Ovary (tissue), 9 donors: ENCODE results near the gene ZNF326. TPM values are rescaled to one million over a fixed set of nuclear protein-coding genes. Genes with fewer than 3 reads are reported as not detected.
A peak's percentile ranks its signal among the peaks of the same experiment; 100 is the strongest.

ENCODE experiments used
- DNase-seq, 5 donors: peaks; one replicate each; pipeline ENCODE4 v3.0.0-alpha.2; 2019 to 2020
- H3K27ac ChIP-seq, 2 donors: fragments of 200-600 bp; one replicate each; pipeline versions ENCODE4 v1.5.1 to v1.8.0; 2019 to 2022
- H3K27me3 ChIP-seq: fragments of 200-600 bp; one replicate; pipeline ENCODE4 v1.8.0; 2022
- H3K36me3 ChIP-seq: fragments of 200-600 bp; sonication (generic); one replicate; pipeline ENCODE4 v1.5.1; 2019
- H3K4me1 ChIP-seq: one replicate; pipeline ENCODE4 v1.8.1; 2013; ENCODE audit warnings: mild to moderate bottlenecking, moderate library complexity; ENCODE audit not compliant: insufficient read depth
- H3K4me3 ChIP-seq: fragments of 200-600 bp; sonication (generic); one replicate; pipeline ENCODE4 v1.5.1; 2017
- H3K9me3 ChIP-seq, 2 donors: fragments of 200-600 bp in 1 of 2; sonication (generic) in 1 of 2; one replicate each; pipeline versions ENCODE4 v1.5.1 to v1.8.1; 2013 to 2019; ENCODE audit warnings: mild to moderate bottlenecking in 1 of 2, moderate library complexity in 1 of 2
- CTCF ChIP-seq, 3 donors: fragments of 450-650 bp in 2 of 3; fragments of 200-600 bp in 1 of 3; IDR thresholded peaks; one replicate each; pipeline versions ENCODE4 v1.5.1 to v1.8.0; 2016 to 2022; ENCODE audit warnings: antibody characterized with exemption in 3 of 3, mild to moderate bottlenecking in 1 of 3
- EP300 ChIP-seq: sonication (generic); formaldehyde crosslinking; IDR thresholded peaks from one replicate; pipeline ENCODE4 v1.6.1; 2017; ENCODE audit warnings: antibody characterized with exemption
- POLR2A ChIP-seq: fragments of 450-650 bp; IDR thresholded peaks from one replicate; pipeline ENCODE4 v1.6.1; 2017; ENCODE audit warnings: antibody characterized with exemption, mild to moderate bottlenecking, moderate library complexity
- WGBS, 3 donors: extraction: QIAGEN DNeasy Blood & Tissue Kit in 1 of 3; methylation state at CpG; one replicate each; pipeline versions ENCODE4 v1.1.5 to v1.1.7; 2013 to 2017; 5-methylcytosine and 5-hydroxymethylcytosine counted together
- intact Hi-C, 4 donors: fragments of 100-400 bp; cut with DNase I; formaldehyde crosslinking; loops; one replicate each; pipeline versions ENCODE4 v1.11.0 to v1.15.1; 2022 to 2023
- polyA plus RNA-seq, 2 donors: library from polyadenylated mRNA; stranded (reverse); fragments of 200-250 nt in 1 of 2; fragments of 350-450 nt in 1 of 2; fragmentation: Illumina TruSeq in 1 of 2; extraction: RNeasy Lipid Tissue Mini Kit (QIAGEN cat#74804) in 1 of 2; gene quantifications; one replicate each; pipeline ENCODE4 v1.2.3, GENCODE V29; 2013 to 2014
- total RNA-seq, 7 donors: library from RNA; depleted of rRNA in 2 of 7; stranded (reverse); fragments of >200 nt in 2 of 7; fragmentation: NEBNext Ultra II Directional in 3 of 7; extraction: Animal tissue kit (Norgen Biotek cat#: 25700) in 3 of 7; gene quantifications; one replicate each; pipeline versions ENCODE4 v1.1.0 to v1.2.4, GENCODE V29; 2016 to 2023
- donor health status: DM: no; HTN: no; CAD: no; lungs with moderate emphysema.
- donor health status: DM: no; HTN: no; CAD: no.
- donor health status: Bipolar disorder and iron deficiency.
- donor health status: DM: yes; HTN: yes; CAD: no.
- donor health status: DM: no; HTN: no; CAD: no.
- donor health status: DM: yes; HTN: yes; CAD: no.

Gene ZNF326
- total and polyA plus RNA-seq, 9 donors = 10.9 to 24.7 (median 21.8) TPM

DNA sequence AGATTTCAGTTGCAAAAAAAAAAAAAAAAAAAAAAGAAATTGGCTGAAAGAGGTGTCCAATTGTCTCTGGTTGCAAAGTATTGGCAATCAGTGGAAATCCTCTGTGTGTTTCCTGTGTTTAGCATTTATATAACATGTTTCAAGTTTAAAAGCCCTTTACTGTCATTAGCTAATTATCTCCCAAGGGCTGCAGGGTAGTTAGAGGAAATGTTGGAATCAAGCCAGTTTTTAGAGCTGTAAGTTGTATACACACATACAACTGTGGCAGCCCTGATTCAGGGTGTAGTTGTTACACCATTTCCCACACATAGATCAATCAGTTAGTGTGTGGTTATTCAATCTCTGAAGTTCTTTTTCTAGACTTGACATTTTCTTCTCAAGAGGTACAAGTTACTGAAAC lies 8.9 kb upstream of the ZNF326 start:
- no peaks in the 10 kb centered on the region for H3K36me3 ChIP-seq
- no peak overlapping the region for H3K27ac ChIP-seq
- DNase-seq = no peak
- H3K27me3 ChIP-seq = no peaks in the 10 kb centered on the region
- H3K4me1 ChIP-seq = peaks cover 2% of the 10 kb centered on the region
- intact Hi-C loops = loop anchor here (2.0 to 5.0 kb wide), 3 partner anchors 179 to 184 kb away; no protein-coding TSS in a partner anchor
- no peak for TF ChIP-seq POLR2A
- TF ChIP-seq CTCF (IDR thresholded peaks at IDR 0.05) = no peak
- TF ChIP-seq EP300 = no peak
- H3K4me3 ChIP-seq = no peak overlapping the region
- no peaks in the 10 kb centered on the region for H3K9me3 ChIP-seq

DNA sequence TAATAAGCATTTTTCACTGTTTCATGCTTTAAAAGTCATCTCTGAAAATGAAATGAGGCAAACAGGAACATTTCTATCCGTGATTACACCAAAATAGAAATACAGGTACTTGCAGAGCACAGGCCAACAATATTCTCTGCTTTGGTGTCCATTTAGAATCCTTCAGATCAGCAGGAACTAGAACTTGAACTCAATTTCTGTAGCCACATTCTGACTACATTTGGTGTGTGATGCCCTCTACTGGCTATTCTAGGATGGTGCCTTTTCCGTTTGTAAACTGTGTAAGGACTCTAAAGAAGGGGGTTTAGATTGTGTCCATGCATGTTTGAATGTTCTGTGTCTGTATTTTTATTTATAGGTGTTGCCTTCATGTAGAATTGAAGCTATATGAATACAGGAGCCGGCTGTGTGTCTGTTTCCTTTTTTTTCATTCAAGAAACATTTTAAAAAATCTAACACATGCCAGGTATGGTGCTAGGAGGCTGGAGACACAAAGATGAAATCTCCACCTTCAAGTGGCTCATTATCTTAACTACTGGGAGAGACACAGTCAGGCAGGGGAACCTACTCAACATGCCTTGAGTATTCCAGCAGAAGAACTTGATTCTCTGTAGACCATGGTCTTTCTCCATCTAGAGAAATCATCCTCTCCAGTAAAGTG lies 7.6 kb upstream of the ZNF326 start:
- Histone ChIP-seq H3K27me3 (no peaks in the 10 kb centered on the region), H3K4me3 (no peak overlapping the region), H3K9me3 (no peaks in the 10 kb centered on the region), H3K4me1 (peaks cover 2% of the 10 kb centered on the region), H3K36me3 (no peaks in the 10 kb centered on the region), H3K27ac (no peak overlapping the region)
- WGBS, 3 donors = 0 to 1% (median 0%) methylated on average over 3 of the region's 3 CpGs
- DNase-seq = peak in 2 of 5 donors; percentile 18 to 59
- TF ChIP-seq CTCF (IDR thresholded peaks at IDR 0.05) (peak; percentile 53 to 80 (median 74)), POLR2A (no peak), EP300 (no peak)
- intact Hi-C loops = loop anchor here (2.0 to 5.0 kb wide), 3 partner anchors 180 to 185 kb away; no protein-coding TSS in a partner anchor

- intact Hi-C loops = loop anchor here in 2 of 4 donors (5.0 kb wide), 2 partner anchors 182 to 187 kb away; no protein-coding TSS in a partner anchor
- TF ChIP-seq POLR2A (no peak), EP300 (no peak), CTCF (IDR thresholded peaks at IDR 0.05) (no peak)
- 91 to 93% (median 92%) methylated on average over 23 of the region's 23 CpGs for WGBS, 3 donors
These were observed 5.8 kb upstream of the ZNF326 start for GRCh38 chr1:89989099-89989498.

DNA sequence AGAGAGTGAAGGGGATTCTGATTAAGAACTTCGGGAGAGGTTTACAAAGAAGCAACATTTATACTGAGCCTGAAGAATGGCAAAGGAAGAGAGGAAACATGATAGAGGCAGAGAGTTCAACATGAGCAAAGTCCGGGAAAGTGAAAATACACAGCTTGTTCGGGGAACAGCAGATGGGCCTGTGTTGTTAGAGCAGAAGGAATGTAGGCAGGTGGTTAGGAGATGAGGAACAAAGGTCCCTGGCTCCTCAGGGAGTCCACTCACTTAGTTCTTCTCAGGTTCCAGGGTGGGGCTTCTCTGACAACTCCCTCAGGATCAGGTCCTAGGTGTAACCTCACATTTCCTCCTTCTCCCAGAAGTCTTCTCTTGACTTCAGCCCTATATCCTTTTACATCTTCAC lies 5.1 kb upstream of the ZNF326 start:
- no peak for DNase-seq
- no peak overlapping the region for H3K27ac ChIP-seq
- no peak for TF ChIP-seq POLR2A
- no peak for TF ChIP-seq EP300
- TF ChIP-seq CTCF (IDR thresholded peaks at IDR 0.05) = no peak
- H3K4me3 ChIP-seq = no peak overlapping the region
- no peaks in the 10 kb centered on the region for H3K4me1 ChIP-seq
- no peaks in the 10 kb centered on the region for H3K27me3 ChIP-seq
- intact Hi-C loops = loop anchor here (5.0 to 10.0 kb wide), 4 partner anchors 182 to 465 kb away; partner anchors contain the start of genes LRRC8B (in 1 of the 4) and LRRC8C (in 1 of the 4)
- H3K9me3 ChIP-seq = no peaks in the 10 kb centered on the region
- WGBS, 3 donors = 27 to 49% (median 34%) methylated on average over 3 of the region's 3 CpGs
- no peaks in the 10 kb centered on the region for H3K36me3 ChIP-seq

More at GRCh38 chr1:89989099-89989498, 5.8 kb upstream of the ZNF326 start:
- Histone ChIP-seq H3K27ac (no peak overlapping the region), H3K36me3 (no peaks in the 10 kb centered on the region), H3K4me1 (no peaks in the 10 kb centered on the region), H3K9me3 (no peaks in the 10 kb centered on the region), H3K4me3 (no peak overlapping the region), H3K27me3 (no peaks in the 10 kb centered on the region)
- no peak for DNase-seq
